ENCODE data around the gene G0S2. TPM values are rescaled to one million over a fixed set of nuclear protein-coding genes. Genes with fewer than 3 reads are reported as not detected.
A peak's percentile ranks its signal among the peaks of the same experiment; 100 is the strongest.

Gene G0S2
- total and polyA plus RNA-seq, 9 of the 15 experiments (the other 6 are each of a cell fraction or from before 2014, with no cell fraction given), result 0.18 to 65.6 (median 11.4) TPM

GRCh38 chr1:209692745-209693504, 17.7 kb downstream of the G0S2 start (continued):
- TF ChIP-seq PKNOX1 (IDR thresholded peaks at IDR 0.05) (peak; percentile 60), THRAP3 (IDR thresholded peaks at IDR 0.05; ENCODE audit: borderline replicate concordance) (no peak), KHSRP (IDR thresholded peaks at IDR 0.05) (no peak), ZC3H8 (IDR thresholded peaks at IDR 0.05) (no peak), ZBTB5 (IDR thresholded peaks at IDR 0.05) (no peak), HES1 (IDR thresholded peaks at IDR 0.05; ENCODE audit: low read depth) (no peak), AFF1 (IDR thresholded peaks at IDR 0.05; ENCODE audit: low read depth in 1 of 2, partially characterized antibody in 2 of 2) (no peak), ZNF354B (CRISPR knock-in tag; IDR thresholded peaks at IDR 0.05) (no peak), CBFA2T2 (conservative IDR thresholded peaks at IDR 0.05) (no peak), SPI1 (IDR thresholded peaks at IDR 0.05; ENCODE audit: borderline replicate concordance, low read depth, low read length) (no peak), SMAD4 (CRISPR knock-in tag; conservative IDR thresholded peaks at IDR 0.05) (0 out of 2 replicates have a peak, but pooled peaks have one; percentile 32), ZNF445 (CRISPR knock-in tag; IDR thresholded peaks at IDR 0.05; ENCODE audit: low read depth) (no peak), CBX8 (IDR thresholded peaks at IDR 0.05; ENCODE audit: borderline replicate concordance, extremely low read depth, low read depth, low read length, poor library complexity, severe bottlenecking) (no peak), NCOA6 (IDR thresholded peaks at IDR 0.05) (no peak), ZFPM2 (CRISPR knock-in tag; IDR thresholded peaks at IDR 0.05) (no peak), ZNF398 (CRISPR knock-in tag; IDR thresholded peaks at IDR 0.05) (no peak), JUN (IDR thresholded peaks at IDR 0.05; ENCODE audit: borderline replicate concordance, low read depth, low read length) (0 out of 2 replicates have a peak, but pooled peaks have one; percentile 20), JUN (CRISPR knock-in tag; IDR thresholded peaks at IDR 0.05; ENCODE audit: borderline replicate concordance) (no peak)

All from K562 (cell line).